ENCODE measurements around the gene SCFD1.
"Not testable (repeated sequence)": the region's sequence is repeated elsewhere in the genome, so short reads cannot be mapped to it uniquely, and the experiment has no call there.

The SCFD1 gene

GRCh38 chr14:30596935-30597334, 25.2 kb upstream of the SCFD1 start:
- CTCF ChIA-PET = no interaction called here
- POLR2A ChIA-PET = no interaction called here
- no peak for TF ChIP-seq CTCF (IDR thresholded peaks at IDR 0.05; ENCODE audit: control extremely low read depth, extremely low read depth, low read depth, missing control alignments)
- DNase-seq (ENCODE audit: extremely low spot score) = no peak

GRCh38 chr14:30597504-30597903, 24.6 kb upstream of the SCFD1 start:
- ChIA-PET POLR2A (no interaction called here), CTCF (no interaction called here)
- no peak for TF ChIP-seq CTCF (IDR thresholded peaks at IDR 0.05; ENCODE audit: control extremely low read depth, extremely low read depth, low read depth, missing control alignments)
- no peak for DNase-seq (ENCODE audit: extremely low spot score)

GRCh38 chr14:30600922-30601918, 20.9 kb upstream of the SCFD1 start:
- CTCF ChIA-PET = interaction anchor here (0.8 to 2.1 kb wide), 4 partner anchors 8 to 22 kb away, joined by 3 to 7 read pairs (median 4); no protein-coding TSS in a partner anchor
- DNase-seq (ENCODE audit: extremely low spot score) = no peak
- POLR2A ChIA-PET = no interaction called here
- TF ChIP-seq CTCF (IDR thresholded peaks at IDR 0.05; ENCODE audit: control extremely low read depth, extremely low read depth, low read depth, missing control alignments) = no peak

- DNase-seq (ENCODE audit: extremely low spot score) = no peak
- ChIA-PET POLR2A (interaction anchor here (0.6 kb wide), 1 partner anchor 817 kb away, joined by 6 read pairs; the partner anchor contains the start of gene HEATR5A), CTCF (interaction anchor here (1.3 kb wide), 1 partner anchor 14 kb away, joined by 3 read pairs; no protein-coding TSS in a partner anchor)
- no peak for TF ChIP-seq CTCF (IDR thresholded peaks at IDR 0.05; ENCODE audit: control extremely low read depth, extremely low read depth, low read depth, missing control alignments)
These were observed 18.7 kb upstream of the SCFD1 start for GRCh38 chr14:30603402-30603801.

GRCh38 chr14:30604696-30605095, 17.4 kb upstream of the SCFD1 start:
- CTCF ChIA-PET = interaction anchor here (0.8 kb wide), 1 partner anchor 9 kb away, joined by 3 read pairs; no protein-coding TSS in a partner anchor
- POLR2A ChIA-PET; DNase-seq (ENCODE audit: extremely low spot score): not testable (repeated sequence)

- DNase-seq (ENCODE audit: extremely low spot score) = no peak
- no peak for TF ChIP-seq CTCF (IDR thresholded peaks at IDR 0.05; ENCODE audit: control extremely low read depth, extremely low read depth, low read depth, missing control alignments)
- POLR2A ChIA-PET = no interaction called here
- CTCF ChIA-PET = no interaction called here
These were observed 14.9 kb upstream of the SCFD1 start for GRCh38 chr14:30607156-30607780.
